ENCODE measurements around the gene TBC1D9.

DNA sequence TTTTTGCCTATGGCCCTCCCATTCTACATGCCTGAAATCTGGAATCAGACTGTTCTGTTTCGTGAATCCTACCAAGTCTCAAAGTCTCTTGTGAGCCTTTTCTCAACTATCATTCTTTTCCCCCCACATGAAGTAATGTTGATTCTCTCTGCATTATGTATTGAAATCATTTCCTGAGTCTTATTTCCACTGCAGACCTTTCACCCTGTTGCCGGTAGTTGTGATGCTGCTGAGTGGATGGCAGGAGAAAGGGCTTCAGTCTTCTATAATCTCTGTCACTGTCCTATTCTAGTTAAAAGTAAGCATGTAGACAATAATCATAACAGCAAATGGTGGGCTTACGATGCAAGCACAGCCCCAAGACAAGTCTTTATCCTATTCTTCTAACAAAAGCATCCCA, 75.0 kb downstream of the TBC1D9 start:
- TF ChIP-seq POLR2AphosphoS5 (IDR thresholded peaks at IDR 0.05; ENCODE audit: low read depth, low read length) (no peak), POLR2A (IDR thresholded peaks at IDR 0.05; ENCODE audit: low read depth, low read length) (no peak), TAF1 (IDR thresholded peaks at IDR 0.05; ENCODE audit: borderline replicate concordance, low read depth, low read length) (no peak)
